Skin epidermis (tissue), 12 donors: ENCODE results near the gene SIDT1.
"Not testable (repeated sequence)": the region's sequence is repeated elsewhere in the genome, so short reads cannot be mapped to it uniquely, and the experiment has no call there.

ENCODE experiments used
- H3K27ac ChIP-seq, 21 experiments: fragments of 200-600 bp; sonication (generic) in 11 of 21; one replicate each; pipeline ENCODE4 v1.5.0; 2020; ENCODE audit warnings: mild to moderate bottlenecking in 3 of 21, inconsistent platforms in 2 of 21, moderate library complexity in 2 of 21
- H3K4me3 ChIP-seq, 7 experiments: fragments of 200-600 bp; sonication (generic) in 2 of 7; one replicate each; pipeline ENCODE4 v1.5.0; 2020; ENCODE audit warnings: inconsistent platforms in 2 of 7, mild to moderate bottlenecking in 2 of 7, moderate library complexity in 1 of 7

Gene SIDT1

GRCh38 chr3:113628316-113628715 is 96.0 kb downstream of the SIDT1 start:
- Histone ChIP-seq H3K27ac (no peak overlapping the region), H3K4me3 (no peak overlapping the region)

- H3K4me3 ChIP-seq, result no peak overlapping the region
Observed at GRCh38 chr3:113628788-113629187, 96.4 kb downstream of the SIDT1 start.

GRCh38 chr3:113629584-113630421 is 97.4 kb downstream of the SIDT1 start:
- H3K27ac ChIP-seq, result peak overlapping the region in 2 of 21 experiments; percentile 6 to 25
- H3K4me3 ChIP-seq, result no peak overlapping the region

More at GRCh38 chr3:113628788-113629187, 96.4 kb downstream of the SIDT1 start:
- no peak overlapping the region for H3K27ac ChIP-seq

GRCh38 chr3:113630956-113631542 is 98.7 kb downstream of the SIDT1 start:
- no peak overlapping the region for H3K4me3 ChIP-seq
- no peak overlapping the region for H3K27ac ChIP-seq

GRCh38 chr3:113631573-113631972 is 99.2 kb downstream of the SIDT1 start:
- Histone ChIP-seq H3K4me3 (no peak overlapping the region), H3K27ac (no peak overlapping the region)

GRCh38 chr3:113634782-113635474 is 102.6 kb downstream of the SIDT1 start:
- no peak overlapping the region for H3K4me3 ChIP-seq
- H3K27ac ChIP-seq, result no peak overlapping the region

- not testable (repeated sequence) for H3K4me3 ChIP-seq, H3K27ac ChIP-seq
Observed at GRCh38 chr3:113636034-113636433, 103.7 kb downstream of the SIDT1 start.

- H3K4me3 ChIP-seq, result no peak overlapping the region
- H3K27ac ChIP-seq, result no peak overlapping the region
Observed at GRCh38 chr3:113637756-113638155, 105.4 kb downstream of the SIDT1 start.

GRCh38 chr3:113638910-113639309 is 106.6 kb downstream of the SIDT1 start:
- H3K4me3 ChIP-seq, result no peak overlapping the region
- no peak overlapping the region for H3K27ac ChIP-seq

GRCh38 chr3:113643583-113643982 is 111.2 kb downstream of the SIDT1 start:
- Histone ChIP-seq H3K27ac (no peak overlapping the region), H3K4me3 (no peak overlapping the region)

GRCh38 chr3:113648524-113648923 is 116.2 kb downstream of the SIDT1 start:
- H3K4me3 ChIP-seq, result no peak overlapping the region
- no peak overlapping the region for H3K27ac ChIP-seq

- Histone ChIP-seq H3K27ac (no peak overlapping the region), H3K4me3 (no peak overlapping the region)
Observed at GRCh38 chr3:113649174-113649845, 117.0 kb downstream of the SIDT1 start.

GRCh38 chr3:113654310-113654709 is 122.0 kb downstream of the SIDT1 start:
- no peak overlapping the region for H3K4me3 ChIP-seq
- no peak overlapping the region for H3K27ac ChIP-seq

- H3K4me3 ChIP-seq, result no peak overlapping the region
- no peak overlapping the region for H3K27ac ChIP-seq
Observed at GRCh38 chr3:113654851-113655250, 122.5 kb downstream of the SIDT1 start.

- H3K27ac ChIP-seq, result no peak overlapping the region
- H3K4me3 ChIP-seq, result no peak overlapping the region
Observed at GRCh38 chr3:113658107-113658506, 125.8 kb downstream of the SIDT1 start.

- H3K27ac ChIP-seq, result no peak overlapping the region
Observed at GRCh38 chr3:113659101-113659541, 126.8 kb downstream of the SIDT1 start.

GRCh38 chr3:113659996-113660395 is 127.6 kb downstream of the SIDT1 start:
- Histone ChIP-seq H3K27ac (no peak overlapping the region), H3K4me3 (no peak overlapping the region)

More at GRCh38 chr3:113659101-113659541, 126.8 kb downstream of the SIDT1 start:
- H3K4me3 ChIP-seq, result no peak overlapping the region

- H3K27ac ChIP-seq, result no peak overlapping the region
- no peak overlapping the region for H3K4me3 ChIP-seq
Observed at GRCh38 chr3:113660458-113660857, 128.1 kb downstream of the SIDT1 start.

- Histone ChIP-seq H3K4me3 (no peak overlapping the region), H3K27ac (no peak overlapping the region)
Observed at GRCh38 chr3:113660896-113661295, 128.5 kb downstream of the SIDT1 start.

- no peak overlapping the region for H3K4me3 ChIP-seq
- H3K27ac ChIP-seq, result no peak overlapping the region
Observed at GRCh38 chr3:113662824-113663223, 130.5 kb downstream of the SIDT1 start.
